Colonic mucosa (tissue), 4 donors: Measurements from ENCODE around the gene TKTL1. TPM values are rescaled to one million over a fixed set of nuclear protein-coding genes. Genes with fewer than 3 reads are reported as not detected.

ENCODE experiments used
- DNase-seq: peaks from one replicate; pipeline ENCODE4 v3.0.0-alpha.2; 2020
- H3K27ac ChIP-seq: fragments of 200-600 bp; one replicate; pipeline ENCODE4 v1.8.0; 2021
- H3K27me3 ChIP-seq: fragments of 200-600 bp; one replicate; pipeline ENCODE4 v1.8.0; 2021
- H3K36me3 ChIP-seq: fragments of 200-600 bp; one replicate; pipeline ENCODE4 v1.8.0; 2021
- H3K4me1 ChIP-seq: fragments of 200-600 bp; one replicate; pipeline ENCODE4 v1.8.0; 2021; ENCODE audit warnings: mild to moderate bottlenecking
- H3K4me3 ChIP-seq: fragments of 200-600 bp; one replicate; pipeline ENCODE4 v1.8.0; 2021
- H3K9ac ChIP-seq, 2 donors: one replicate each; pipeline ENCODE4 v1.7.0; 2013; ENCODE audit warnings: control low read depth in 2 of 2, low read depth in 2 of 2, low read length in 2 of 2
- H3K9me3 ChIP-seq: fragments of 200-600 bp; one replicate; pipeline ENCODE4 v1.8.0; 2021
- intact Hi-C: fragments of 100-400 bp; cut with DNase I; formaldehyde crosslinking; loops from one replicate; pipeline ENCODE4 v1.14.1; 2022
- total RNA-seq, 2 donors: library from RNA; stranded (reverse); fragmentation: NEBNext Ultra II Directional in 1 of 2; extraction: Animal tissue kit (Norgen Biotek cat#: 25700) in 1 of 2; gene quantifications; one replicate each; pipeline ENCODE4 v1.2.1, GENCODE V29; 2021
- TF ChIP-seq, protein P1 (sequence below): fragments of 200-600 bp; IDR thresholded peaks from one replicate; pipeline ENCODE4 v1.8.0; 2022; ENCODE audit warnings: antibody characterized with exemption, mild to moderate bottlenecking
- donor health status: healthy.
- donor health status: DM: no; HTN: no; CAD: no.
- donor health status: DM: no; HTN: no; CAD: no.

The TKTL1 gene
- total RNA-seq, 2 donors from 2014 or later: not detected

DNA sequence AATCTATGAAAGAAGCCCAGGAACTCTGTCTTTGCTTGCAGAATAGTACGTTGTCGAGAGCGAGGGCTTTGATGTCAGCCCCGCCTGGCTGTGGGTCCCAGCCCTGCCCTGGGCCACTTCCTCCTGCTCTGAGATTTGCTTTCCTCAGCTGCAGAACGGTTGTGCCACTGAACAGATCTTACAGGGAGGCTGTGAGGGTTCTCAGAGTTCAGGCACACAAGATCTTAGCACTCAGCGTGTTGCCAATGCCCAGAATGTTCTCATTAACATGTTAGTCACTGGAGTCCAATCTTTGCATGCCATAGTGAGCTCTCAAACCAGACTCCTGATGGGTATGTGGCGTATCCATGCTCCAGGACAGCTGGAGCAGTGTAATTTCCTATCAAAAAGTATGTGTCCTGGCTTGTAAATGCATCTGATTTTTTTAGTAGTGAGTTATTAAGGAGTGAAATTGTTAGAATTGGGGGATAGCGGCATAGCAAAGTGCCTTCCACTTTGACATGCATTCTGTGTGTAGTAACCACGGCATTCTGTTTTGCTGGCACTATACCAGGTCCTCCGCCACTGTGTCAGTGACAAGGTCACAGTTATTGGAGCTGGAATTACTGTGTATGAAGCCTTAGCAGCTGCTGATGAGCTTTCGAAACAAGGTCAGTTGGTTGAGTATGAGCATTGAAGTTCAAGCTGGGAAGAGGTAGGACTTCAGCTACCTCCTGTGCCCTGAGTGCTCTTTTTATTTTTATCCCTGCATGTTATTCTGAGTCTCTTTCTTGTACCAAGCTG is 31.6 kb downstream of the TKTL1 start:
- H3K4me3 ChIP-seq: no peak overlapping the region
- peaks cover 16% of the 10 kb centered on the region for H3K27me3 ChIP-seq
- no peak for DNase-seq
- H3K27ac ChIP-seq: no peak overlapping the region
- intact Hi-C loops: no loop called here
- H3K36me3 ChIP-seq: no peaks in the 10 kb centered on the region
- no peaks in the 10 kb centered on the region for H3K9me3 ChIP-seq
- TF ChIP-seq, protein P1, sequence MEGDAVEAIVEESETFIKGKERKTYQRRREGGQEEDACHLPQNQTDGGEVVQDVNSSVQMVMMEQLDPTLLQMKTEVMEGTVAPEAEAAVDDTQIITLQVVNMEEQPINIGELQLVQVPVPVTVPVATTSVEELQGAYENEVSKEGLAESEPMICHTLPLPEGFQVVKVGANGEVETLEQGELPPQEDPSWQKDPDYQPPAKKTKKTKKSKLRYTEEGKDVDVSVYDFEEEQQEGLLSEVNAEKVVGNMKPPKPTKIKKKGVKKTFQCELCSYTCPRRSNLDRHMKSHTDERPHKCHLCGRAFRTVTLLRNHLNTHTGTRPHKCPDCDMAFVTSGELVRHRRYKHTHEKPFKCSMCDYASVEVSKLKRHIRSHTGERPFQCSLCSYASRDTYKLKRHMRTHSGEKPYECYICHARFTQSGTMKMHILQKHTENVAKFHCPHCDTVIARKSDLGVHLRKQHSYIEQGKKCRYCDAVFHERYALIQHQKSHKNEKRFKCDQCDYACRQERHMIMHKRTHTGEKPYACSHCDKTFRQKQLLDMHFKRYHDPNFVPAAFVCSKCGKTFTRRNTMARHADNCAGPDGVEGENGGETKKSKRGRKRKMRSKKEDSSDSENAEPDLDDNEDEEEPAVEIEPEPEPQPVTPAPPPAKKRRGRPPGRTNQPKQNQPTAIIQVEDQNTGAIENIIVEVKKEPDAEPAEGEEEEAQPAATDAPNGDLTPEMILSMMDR: no peak
- H3K9ac ChIP-seq: no peak overlapping the region
- H3K4me1 ChIP-seq: no peaks in the 10 kb centered on the region

DNA sequence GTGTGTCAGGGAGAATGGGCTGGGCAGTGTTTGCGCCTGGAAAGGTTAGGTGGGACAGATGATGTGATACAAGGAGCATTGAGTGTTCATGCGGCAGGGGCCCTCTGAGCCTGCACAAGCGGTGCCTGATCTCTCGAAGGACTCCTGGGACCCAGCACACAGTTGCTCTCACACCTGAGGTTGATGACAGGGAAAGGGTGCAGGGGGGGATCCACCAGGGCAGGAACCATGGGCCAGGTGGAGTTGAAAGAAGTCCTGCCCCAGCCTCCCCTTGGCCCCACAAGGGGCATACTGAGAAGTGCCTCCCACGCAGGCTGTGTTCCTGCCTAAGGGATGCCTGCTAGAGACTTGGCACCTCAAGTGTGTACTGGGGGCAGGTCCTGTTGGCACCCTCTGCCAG is 33.1 kb downstream of the TKTL1 start:
- peaks cover 13% of the 10 kb centered on the region for H3K27me3 ChIP-seq
- no peaks in the 10 kb centered on the region for H3K4me1 ChIP-seq
- no peak overlapping the region for H3K9ac ChIP-seq
- TF ChIP-seq, protein P1: no peak
- no peak overlapping the region for H3K27ac ChIP-seq
- no peak for DNase-seq
- no peaks in the 10 kb centered on the region for H3K9me3 ChIP-seq
- no peaks in the 10 kb centered on the region for H3K36me3 ChIP-seq
- intact Hi-C loops: no loop called here
- no peak overlapping the region for H3K4me3 ChIP-seq

DNA sequence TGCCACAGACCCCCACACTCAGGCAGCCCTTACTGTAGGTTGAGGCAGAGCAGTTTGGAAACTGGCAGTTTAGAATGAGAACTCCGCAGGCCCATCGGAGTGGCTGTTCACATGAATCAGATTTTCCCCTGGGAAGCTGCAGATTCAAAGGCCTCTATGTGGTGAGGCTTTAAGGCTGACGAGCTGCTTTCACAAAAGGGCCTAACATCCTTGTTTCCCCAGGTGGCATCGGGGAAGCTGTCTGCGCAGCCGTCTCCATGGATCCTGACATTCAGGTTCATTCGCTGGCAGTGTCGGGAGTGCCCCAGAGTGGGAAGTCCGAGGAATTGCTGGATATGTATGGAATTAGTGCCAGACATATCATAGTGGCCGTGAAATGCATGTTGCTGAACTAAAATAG is 33.7 kb downstream of the TKTL1 start:
- Histone ChIP-seq H3K4me3 (no peak overlapping the region), H3K4me1 (no peaks in the 10 kb centered on the region), H3K36me3 (no peaks in the 10 kb centered on the region), H3K9me3 (no peaks in the 10 kb centered on the region), H3K27me3 (peaks cover 7% of the 10 kb centered on the region), H3K27ac (no peak overlapping the region), H3K9ac (no peak overlapping the region)
- TF ChIP-seq, protein P1: no peak
- intact Hi-C loops: no loop called here
- DNase-seq: no peak

DNA sequence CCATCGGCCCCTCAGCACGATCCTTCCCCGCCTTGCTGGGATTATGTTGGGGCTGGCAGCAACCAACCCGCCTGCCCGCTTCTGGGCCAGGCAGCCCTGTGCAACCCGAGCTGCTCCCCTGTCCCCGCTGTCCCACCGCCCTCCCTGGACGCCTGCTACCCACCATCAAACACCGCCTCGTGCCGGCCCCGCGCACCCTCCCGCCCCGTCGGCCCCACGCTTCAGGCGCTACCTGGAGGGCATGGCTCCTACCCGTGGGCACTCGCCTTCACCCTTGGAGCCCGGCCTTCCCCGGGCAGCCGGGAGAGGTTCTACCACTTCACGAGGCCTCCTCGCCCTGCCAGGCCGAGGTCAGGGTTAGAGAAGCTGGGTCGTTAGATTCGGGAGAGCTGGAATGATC is 37.0 kb downstream of the TKTL1 start:
- H3K27ac ChIP-seq: no peak overlapping the region
- no peaks in the 10 kb centered on the region for H3K4me1 ChIP-seq
- H3K4me3 ChIP-seq: no peak overlapping the region
- H3K9me3 ChIP-seq: no peaks in the 10 kb centered on the region
- intact Hi-C loops: no loop called here
- no peaks in the 10 kb centered on the region for H3K27me3 ChIP-seq
- no peak for DNase-seq
- H3K36me3 ChIP-seq: no peaks in the 10 kb centered on the region
- no peak overlapping the region for H3K9ac ChIP-seq
- TF ChIP-seq, protein P1: no peak

DNA sequence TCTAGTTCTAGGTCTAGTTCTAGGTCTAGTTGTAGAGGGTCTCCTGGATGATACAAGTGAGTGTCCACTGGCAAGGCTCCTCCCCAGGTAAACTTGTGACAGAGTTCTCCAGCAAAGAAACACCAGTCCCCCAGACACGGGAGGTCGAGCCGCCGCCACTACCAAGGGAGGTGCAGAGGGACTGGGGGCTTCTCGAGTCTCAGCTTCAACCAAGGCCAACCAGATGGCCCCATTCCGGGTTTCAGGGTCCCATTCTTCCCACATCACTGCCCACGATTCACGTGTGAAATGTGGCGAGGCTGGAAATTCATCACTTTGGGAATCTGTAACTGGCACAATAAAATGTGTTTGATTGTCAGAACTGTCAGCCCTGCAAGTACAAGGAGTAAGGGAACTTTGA is 37.5 kb downstream of the TKTL1 start:
- Histone ChIP-seq H3K9me3 (no peaks in the 10 kb centered on the region), H3K9ac (no peak overlapping the region), H3K4me3 (no peak overlapping the region), H3K27ac (no peak overlapping the region), H3K27me3 (no peaks in the 10 kb centered on the region), H3K36me3 (no peaks in the 10 kb centered on the region), H3K4me1 (no peaks in the 10 kb centered on the region)
- TF ChIP-seq, protein P1: no peak
- intact Hi-C loops: no loop called here
- DNase-seq: no peak
